Measurements from ENCODE around the gene PHF21A.

PHF21A gene

DNA sequence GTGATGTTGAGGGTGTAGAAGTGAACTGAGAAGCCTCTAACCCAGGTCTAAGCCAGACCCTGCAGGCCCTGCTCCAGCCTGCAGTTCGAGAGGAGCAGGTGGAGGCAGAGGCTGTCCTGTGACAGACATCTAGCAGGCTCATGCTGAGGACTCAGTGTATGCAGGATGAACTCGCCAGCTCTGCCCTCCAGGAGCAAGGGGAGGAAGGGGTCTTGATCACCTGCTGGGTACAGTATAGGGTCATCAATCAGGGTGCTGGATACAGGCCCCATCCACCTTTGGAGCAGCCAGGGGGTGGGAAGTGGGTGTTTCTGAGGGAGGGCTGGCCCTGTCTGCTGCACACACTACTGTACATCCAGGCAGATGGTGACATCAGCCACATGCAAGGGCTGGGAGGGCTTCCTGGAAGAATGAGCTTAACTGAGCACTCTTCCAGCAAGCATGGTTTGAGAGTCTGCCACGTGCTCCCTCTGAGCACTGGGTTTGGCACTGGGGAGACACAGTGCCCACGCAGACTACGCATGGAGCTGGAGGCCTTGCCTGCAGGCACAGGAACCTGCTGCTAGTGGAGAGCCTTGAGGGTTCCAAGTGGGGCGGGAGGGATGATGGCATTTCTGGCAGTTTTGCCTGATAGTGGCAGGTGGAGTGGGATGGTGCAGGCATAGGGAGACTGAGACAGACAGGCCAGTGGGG lies 226.6 kb downstream of the PHF21A start:
- no peak overlapping the region for H3K27ac ChIP-seq
- DNase-seq (ENCODE audit: low read depth, low spot score) = no peak

DNA sequence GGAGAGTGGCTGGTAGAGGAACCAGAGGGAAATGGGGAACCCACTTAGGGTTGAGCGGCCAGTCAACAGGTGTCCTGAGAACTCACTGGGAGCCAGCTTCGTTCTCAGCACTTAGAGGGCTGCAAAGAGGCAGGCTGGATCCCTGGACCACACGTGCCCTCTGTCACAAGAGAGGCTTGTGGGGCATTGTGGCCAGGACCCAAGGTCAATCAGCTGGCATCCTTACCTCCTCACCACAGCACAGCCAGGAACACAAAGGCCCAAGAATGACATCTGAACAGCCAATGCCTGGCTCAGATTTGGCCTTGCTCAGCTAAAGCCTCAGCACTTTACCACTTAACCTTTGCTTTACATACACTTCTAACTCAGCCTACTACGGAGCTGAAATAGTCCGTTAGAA lies 228.4 kb downstream of the PHF21A start:
- no peak overlapping the region for H3K27ac ChIP-seq
- no peak for DNase-seq (ENCODE audit: low read depth, low spot score)

DNA sequence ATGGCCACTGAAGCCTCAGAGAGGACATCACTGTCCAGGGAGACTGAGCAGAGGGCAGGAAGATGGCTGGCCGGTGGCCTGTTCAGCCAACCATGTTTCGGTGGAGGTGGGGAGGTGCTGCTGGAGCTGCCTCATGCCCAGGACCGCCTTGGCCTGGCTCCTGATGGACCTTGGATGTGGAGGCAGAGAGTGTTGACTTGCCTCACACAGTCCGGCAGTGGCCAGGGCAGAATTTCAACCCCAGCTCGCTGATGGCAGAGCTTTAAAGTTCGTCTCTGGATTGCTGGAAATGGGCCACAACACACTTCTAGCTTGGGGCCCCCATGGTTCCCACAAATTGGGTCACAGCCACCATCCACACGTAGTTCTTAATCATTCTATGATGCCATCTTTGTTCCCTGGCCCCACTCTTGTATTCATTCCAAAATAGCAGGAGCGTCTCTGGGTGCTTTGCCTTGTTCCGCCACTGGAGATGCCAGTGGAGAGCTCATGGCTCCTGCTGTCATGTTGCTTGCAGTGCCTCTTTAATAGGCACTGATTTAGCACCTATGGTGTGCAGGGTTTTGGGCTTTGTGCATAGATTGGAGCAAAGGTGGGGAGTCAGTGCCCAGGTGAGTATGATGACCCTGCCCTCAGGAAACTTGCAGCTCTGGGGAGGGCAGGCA lies 230.2 kb downstream of the PHF21A start:
- no peak for DNase-seq (ENCODE audit: low read depth, low spot score)
- H3K27ac ChIP-seq = no peak overlapping the region

DNA sequence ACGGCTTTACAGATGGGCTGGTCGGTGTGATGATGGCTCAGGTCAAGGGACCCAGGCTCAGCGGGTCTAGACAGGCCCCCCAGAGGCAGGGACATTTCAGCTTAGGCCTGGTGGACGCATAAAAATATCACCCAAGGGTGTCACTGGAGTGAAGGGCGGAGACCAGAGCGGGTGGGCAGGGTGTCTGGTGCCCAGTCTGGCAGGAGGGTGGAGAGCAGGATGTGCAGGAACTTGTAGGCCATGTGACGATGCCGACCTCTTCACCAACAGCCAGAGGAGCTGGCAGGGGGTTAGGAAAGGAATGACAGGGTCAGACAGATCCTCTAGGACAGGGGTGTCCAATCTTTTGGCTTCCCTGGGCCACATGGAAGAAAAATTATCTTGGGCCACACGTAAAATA lies 231.3 kb downstream of the PHF21A start:
- DNase-seq (ENCODE audit: low read depth, low spot score) = no peak
- H3K27ac ChIP-seq = no peak overlapping the region

DNA sequence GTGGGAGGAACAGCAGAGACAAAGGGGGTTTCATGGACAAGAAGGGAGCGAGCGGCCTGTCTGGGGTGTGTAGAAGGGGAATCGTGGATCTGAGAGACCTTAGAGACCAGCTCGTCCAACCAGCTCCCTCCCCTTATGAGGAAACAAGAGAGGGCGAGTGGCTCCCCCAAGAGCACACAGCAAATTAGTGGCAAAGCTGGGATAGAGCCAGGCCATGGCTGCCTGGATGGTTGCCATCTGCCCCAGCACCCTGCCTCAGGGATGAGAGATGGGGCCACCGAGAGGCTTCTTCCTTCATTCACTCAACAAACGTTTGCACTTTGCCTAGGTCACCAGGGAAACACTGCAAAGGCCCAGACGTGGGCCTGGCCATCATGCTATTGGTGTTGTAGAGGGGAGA lies 231.7 kb downstream of the PHF21A start:
- no peak overlapping the region for H3K27ac ChIP-seq
- no peak for DNase-seq (ENCODE audit: low read depth, low spot score)

DNA sequence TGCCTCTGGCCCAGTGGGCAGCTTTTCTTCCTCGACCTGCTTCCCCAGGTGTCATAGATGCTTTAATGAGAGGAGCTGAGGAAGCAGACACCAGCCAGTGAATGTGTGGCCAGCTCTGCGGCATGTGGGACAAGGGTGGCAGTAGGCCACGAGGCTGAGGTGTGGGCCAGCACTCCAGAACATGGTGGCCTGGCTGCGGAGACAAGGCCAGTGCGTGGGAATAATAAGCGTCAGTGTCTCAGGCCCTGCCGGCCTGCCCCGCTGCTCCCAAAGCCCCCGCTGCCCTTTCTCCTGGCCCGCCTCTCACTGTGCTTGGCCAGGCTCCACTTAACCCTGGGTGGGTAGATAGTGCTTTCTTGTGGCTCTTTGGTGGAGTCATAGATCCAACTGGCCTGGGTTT lies 233.7 kb downstream of the PHF21A start:
- DNase-seq (ENCODE audit: low read depth, low spot score) = no peak

DNA sequence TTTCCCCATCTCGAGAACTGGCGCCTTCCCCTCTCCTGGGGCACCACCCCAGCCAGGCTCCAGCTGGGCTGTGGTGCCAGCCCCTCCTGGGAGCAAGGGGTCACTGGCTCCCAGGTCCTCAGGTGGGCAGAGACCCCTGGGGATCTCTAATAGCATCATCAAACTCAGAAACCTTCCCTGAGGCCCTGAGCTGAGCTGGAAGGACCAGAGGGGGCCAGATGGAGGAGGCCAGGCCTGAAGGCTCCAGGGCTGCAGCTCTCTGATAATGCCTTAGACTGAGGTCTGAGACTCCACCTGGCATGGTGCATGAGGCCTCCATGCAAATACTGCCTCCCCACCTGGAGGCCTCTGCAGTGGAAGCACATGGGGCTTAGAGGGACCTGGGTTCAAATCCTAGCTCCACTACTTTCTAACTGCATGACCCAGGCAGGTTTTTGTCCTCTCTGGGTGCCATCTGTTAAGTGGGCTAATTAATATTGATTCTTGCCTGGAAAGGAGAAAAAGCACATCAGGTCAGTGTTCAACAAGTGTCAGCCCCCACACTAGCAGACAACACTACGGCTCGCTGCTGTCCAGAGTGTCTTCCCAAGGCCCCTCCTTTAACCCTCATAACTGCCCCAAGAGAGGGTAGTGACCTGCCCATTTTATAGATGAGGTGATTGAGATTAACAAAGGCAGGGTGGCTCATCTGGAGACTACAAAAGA lies 234.3 kb downstream of the PHF21A start:
- DNase-seq (ENCODE audit: low read depth, low spot score) = no peak
- H3K27ac ChIP-seq = no peak overlapping the region

More for the DNA sequence above, 233.7 kb downstream of the PHF21A start:
- no peak overlapping the region for H3K27ac ChIP-seq

DNA sequence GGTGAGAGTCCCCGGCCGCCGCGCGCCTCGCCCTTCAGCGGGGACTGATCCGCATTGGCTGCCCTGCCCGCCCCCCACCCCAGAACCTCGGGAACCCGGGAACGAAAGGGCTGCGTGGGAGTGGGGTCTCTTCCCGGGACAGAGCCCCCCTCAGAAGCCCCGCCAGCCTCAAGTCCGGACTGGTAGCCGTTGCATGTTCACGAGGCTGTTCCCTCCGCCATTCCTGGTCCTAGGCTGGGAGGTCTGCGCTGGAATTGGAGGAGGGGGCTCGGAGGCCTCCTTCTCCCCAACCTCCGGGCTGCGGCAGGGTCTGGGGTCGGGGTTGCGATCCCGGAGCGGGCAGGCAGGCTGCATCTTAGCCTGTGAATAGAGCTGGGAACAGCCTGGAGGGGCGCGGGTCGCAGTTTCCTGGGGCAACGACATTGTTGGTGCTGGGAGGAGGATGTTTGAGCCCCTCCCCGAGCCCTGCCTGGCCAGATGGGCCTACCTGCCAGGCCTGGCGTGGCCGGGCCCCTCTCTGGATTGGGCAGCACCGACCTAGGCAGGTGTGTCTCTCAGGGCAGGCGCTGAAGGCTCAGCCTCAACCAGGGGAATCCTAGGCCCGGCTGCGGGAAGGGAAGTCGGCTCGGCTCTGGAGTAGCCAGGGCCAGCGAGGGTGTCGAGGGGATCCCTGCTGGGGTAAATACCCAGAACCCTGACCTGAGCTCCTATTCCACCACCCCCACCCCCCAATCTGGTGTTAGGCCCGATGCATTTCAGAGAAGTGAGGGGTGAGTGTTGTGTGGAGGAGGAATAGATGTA lies 235.1 kb downstream of the PHF21A start:
- no peak for DNase-seq (ENCODE audit: low read depth, low spot score)
- no peak overlapping the region for H3K27ac ChIP-seq

DNA sequence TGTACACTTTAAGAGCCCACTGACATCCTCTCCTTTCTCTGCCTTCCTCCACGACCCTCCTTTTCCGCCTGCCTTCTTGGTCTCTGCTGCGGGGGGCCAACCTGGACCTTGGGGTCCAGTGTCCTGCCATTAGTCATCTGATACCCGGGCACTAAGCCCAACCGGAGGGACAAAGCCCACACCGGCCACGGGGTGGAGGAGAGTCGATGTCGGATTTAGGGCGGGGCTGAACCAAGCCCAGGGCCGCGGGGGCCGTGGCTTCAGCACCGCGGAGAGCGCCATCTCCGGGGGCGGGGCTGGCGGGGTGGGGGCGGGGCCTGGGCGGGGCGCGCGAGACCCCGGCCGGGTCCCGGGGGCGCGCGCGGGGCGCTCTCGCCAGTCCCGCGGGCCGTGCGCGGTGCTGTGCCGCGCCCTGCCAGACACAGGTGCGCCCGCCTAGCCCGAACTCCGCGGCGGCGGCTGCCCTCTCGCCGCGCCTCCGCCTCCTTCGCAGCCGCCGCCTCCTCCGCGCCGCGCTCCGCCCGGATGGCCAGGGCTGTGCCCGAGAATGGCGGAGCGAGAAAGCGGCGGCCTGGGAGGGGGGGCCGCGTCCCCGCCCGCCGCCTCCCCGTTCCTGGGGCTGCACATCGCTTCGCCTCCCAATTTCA lies 235.9 kb downstream of the PHF21A start, which contains the start of gene MAPK8IP1:
Gene MAPK8IP1, plus strand, starts transcription at position 378 of the 647 bp plus-strand sequence. Its CDS starts 170 bp downstream, at position 548.
- DNase-seq (ENCODE audit: low read depth, low spot score) = no peak

DNA sequence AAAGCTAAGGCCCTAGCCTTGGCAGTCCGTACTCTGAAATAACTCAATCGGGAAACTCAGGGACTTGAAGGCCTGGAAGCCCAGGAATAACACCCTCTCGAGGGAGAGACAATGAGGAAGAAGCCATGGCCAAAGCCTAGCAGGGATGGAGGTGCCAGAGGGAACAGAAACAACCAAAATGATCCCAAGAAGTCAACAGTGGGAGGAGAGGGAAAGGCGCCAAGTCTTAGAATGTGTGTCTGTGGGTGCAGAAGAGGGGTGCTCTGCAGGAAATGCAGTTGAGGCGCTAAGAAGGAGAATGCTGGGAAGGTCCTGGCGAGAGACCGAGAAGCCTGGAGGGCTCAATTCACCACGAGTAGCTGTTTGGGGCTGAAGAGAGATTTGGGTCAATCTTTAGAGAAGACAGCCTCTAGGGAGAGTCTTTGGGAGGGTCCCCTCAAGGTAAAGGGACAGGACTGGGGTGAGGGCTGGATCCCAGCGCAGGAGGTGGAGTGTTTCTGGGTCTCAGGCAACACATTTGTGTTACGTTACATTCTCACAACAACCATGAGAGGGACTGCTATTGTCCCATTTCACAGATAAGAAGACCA lies 236.6 kb downstream of the PHF21A start:
- H3K27ac ChIP-seq = no peak overlapping the region
- DNase-seq (ENCODE audit: low read depth, low spot score) = no peak

More for the DNA sequence above, 235.9 kb downstream of the PHF21A start, which contains the start of gene MAPK8IP1:
- H3K27ac ChIP-seq = no peak within 1 kb of the TSS
